Astrocyte (in vitro differentiated cells and primary cell): ENCODE results near the gene CDC73. TPM values are rescaled to one million over a fixed set of nuclear protein-coding genes. Genes with fewer than 3 reads are reported as not detected.

Experiments used
- DNase-seq: peaks from one replicate; pipeline ENCODE4 v3.0.0-alpha.2; 2010; ENCODE audit warnings: low read depth
- FAIRE-seq: peaks from 2 replicates; lab custom pipeline; 2011; peaks lifted over from hg19 to GRCh38; lab: Jason Lieb, UNC
- H2AFZ ChIP-seq: 2 replicates; pipeline ENCODE4 v1.6.0; 2012; ENCODE audit warnings: low read depth, low read length, inconsistent platforms
- H3K27ac ChIP-seq: 2 replicates; pipeline ENCODE4 v1.5.1; 2011; ENCODE audit warnings: low read depth, low read length, inconsistent platforms
- H3K27me3 ChIP-seq: 2 replicates; pipeline ENCODE4 v1.6.0; 2011; ENCODE audit warnings: low read length, inconsistent platforms; ENCODE audit not compliant: insufficient read depth
- H3K36me3 ChIP-seq: 2 replicates; pipeline ENCODE4 v1.5.1; 2011; ENCODE audit warnings: low read length, inconsistent platforms; ENCODE audit not compliant: insufficient read depth
- H3K4me1 ChIP-seq: 2 replicates; pipeline ENCODE4 v1.5.1; 2011; ENCODE audit warnings: low read length, inconsistent platforms; ENCODE audit not compliant: insufficient read depth
- H3K4me2 ChIP-seq: 2 replicates; pipeline ENCODE4 v1.6.0; 2012; ENCODE audit warnings: low read length, inconsistent platforms
- H3K4me3 ChIP-seq: 2 replicates; pipeline ENCODE4 v1.5.1; 2011; ENCODE audit warnings: low read depth, mild to moderate bottlenecking, low read length, inconsistent platforms; ENCODE audit not compliant: insufficient read depth
- H3K79me2 ChIP-seq: 2 replicates; pipeline ENCODE4 v1.6.0; 2012; ENCODE audit warnings: mild to moderate bottlenecking, low read length, inconsistent platforms; ENCODE audit not compliant: insufficient read depth
- H3K9ac ChIP-seq: 2 replicates; pipeline ENCODE4 v1.6.0; 2012; ENCODE audit warnings: mild to moderate bottlenecking, low read length, inconsistent platforms
- H3K9me3 ChIP-seq: 2 replicates; pipeline ENCODE4 v1.5.1; 2012; ENCODE audit warnings: low read depth, mild to moderate bottlenecking, low read length, inconsistent platforms; ENCODE audit not compliant: insufficient read depth
- H4K20me1 ChIP-seq: 2 replicates; pipeline ENCODE4 v1.6.0; 2012; ENCODE audit warnings: low read length, inconsistent platforms; ENCODE audit not compliant: insufficient read depth
- H3K27ac Mint-ChIP-seq: one replicate; pipeline ENCODE4 v1.8.0; 2021; ENCODE audit warnings: mild to moderate bottlenecking, mixed read lengths; ENCODE audit not compliant: unreplicated experiment
- H3K27me3 Mint-ChIP-seq: one replicate; pipeline ENCODE4 v1.8.0; 2021; ENCODE audit warnings: low read depth, mixed read lengths; ENCODE audit not compliant: unreplicated experiment
- H3K36me3 Mint-ChIP-seq: one replicate; pipeline ENCODE4 v1.8.0; 2021; ENCODE audit warnings: low read depth, mixed read lengths; ENCODE audit not compliant: unreplicated experiment
- H3K4me1 Mint-ChIP-seq: one replicate; pipeline ENCODE4 v1.8.0; 2021; ENCODE audit warnings: low read depth, mixed read lengths; ENCODE audit not compliant: unreplicated experiment
- H3K4me3 Mint-ChIP-seq: one replicate; pipeline ENCODE4 v1.8.0; 2021; ENCODE audit warnings: mild to moderate bottlenecking, moderate library complexity, mixed read lengths; ENCODE audit not compliant: unreplicated experiment
- H3K9me3 Mint-ChIP-seq: one replicate; pipeline ENCODE4 v1.8.0; 2021; ENCODE audit warnings: mild to moderate bottlenecking, mixed read lengths; ENCODE audit not compliant: unreplicated experiment
- CTCF ChIP-seq: IDR thresholded peaks from 2 replicates; pipeline ENCODE4 v1.5.1; 2011; ENCODE audit warnings: low read depth, mild to moderate bottlenecking, inconsistent platforms, low read length, moderate library complexity; ENCODE audit not compliant: insufficient read depth
- EZH2 ChIP-seq: IDR thresholded peaks from 2 replicates; pipeline ENCODE4 v1.6.1; 2012; ENCODE audit warnings: mild to moderate bottlenecking, low read length, inconsistent platforms; ENCODE audit not compliant: insufficient read depth
- total RNA-seq: library from RNA; stranded (reverse); gene quantifications from 2 replicates; pipeline ENCODE4 v1.2.1, GENCODE V29; 2021

Gene CDC73
- total RNA-seq, 1 donor from 2014 or later: 77.7 TPM

- H3K4me1 ChIP-seq: peaks cover 15% of the 10 kb centered on the region
- no peaks in the 10 kb centered on the region for H3K27me3 Mint-ChIP-seq
- peaks cover 12% of the 10 kb centered on the region for H3K79me2 ChIP-seq
- H3K4me1 Mint-ChIP-seq: peaks cover 22% of the 10 kb centered on the region
- H2AFZ ChIP-seq: no peak overlapping the region
- H3K4me2 ChIP-seq: no peak overlapping the region
- no peaks in the 10 kb centered on the region for H3K27me3 ChIP-seq
- peaks cover 8% of the 10 kb centered on the region for H4K20me1 ChIP-seq
- no peaks in the 10 kb centered on the region for H3K9me3 ChIP-seq
- peaks cover under 1% of the 10 kb centered on the region for H3K36me3 Mint-ChIP-seq
- no peak overlapping the region for H3K9ac ChIP-seq
- FAIRE-seq: no peak
- H3K4me3 Mint-ChIP-seq: no peak overlapping the region
- H3K9me3 Mint-ChIP-seq: no peaks in the 10 kb centered on the region
- H3K36me3 ChIP-seq: no peaks in the 10 kb centered on the region
- no peak overlapping the region for H3K4me3 ChIP-seq
- no peak overlapping the region for H3K27ac Mint-ChIP-seq
- no peak overlapping the region for H3K27ac ChIP-seq
- DNase-seq: no peak
- TF ChIP-seq EZH2 (no peak), CTCF (no peak)
Measured at GRCh38 chr1:193118194-193118593, 3.6 kb upstream of the CDC73 start.

GRCh38 chr1:193118803-193119730, 2.8 kb upstream of the CDC73 start:
- Histone ChIP-seq H3K4me2 (no peak overlapping the region), H3K27me3 (no peaks in the 10 kb centered on the region), H3K4me1 (peaks cover 24% of the 10 kb centered on the region), H3K4me3 (no peak overlapping the region), H4K20me1 (peaks cover 17% of the 10 kb centered on the region), H3K9ac (no peak overlapping the region), H3K36me3 (no peaks in the 10 kb centered on the region), H3K9me3 (no peaks in the 10 kb centered on the region), H3K79me2 (peaks cover 21% of the 10 kb centered on the region), H2AFZ (no peak overlapping the region), H3K27ac (no peak overlapping the region)
- no peak overlapping the region for H3K27ac Mint-ChIP-seq
- no peaks in the 10 kb centered on the region for H3K36me3 Mint-ChIP-seq
- H3K4me3 Mint-ChIP-seq: no peak overlapping the region
- FAIRE-seq: no peak
- H3K27me3 Mint-ChIP-seq: no peaks in the 10 kb centered on the region
- no peak for DNase-seq
- H3K9me3 Mint-ChIP-seq: no peaks in the 10 kb centered on the region
- TF ChIP-seq EZH2 (no peak), CTCF (no peak)
- peaks cover 13% of the 10 kb centered on the region for H3K4me1 Mint-ChIP-seq
